Endothelial cell of umbilical vein (primary cell): ENCODE data around the gene POR.

Experiments used
- CTCF ChIP-seq, 2 donors: IDR thresholded peaks; 1 replicate in 1 of 2; 2 replicates in 1 of 2; pipeline ENCODE4 v1.5.1; 2011; ENCODE audit warnings: low read length in 2 of 2, mild to moderate bottlenecking in 2 of 2, moderate library complexity in 2 of 2, control low read depth in 1 of 2, inconsistent platforms in 1 of 2, low read depth in 1 of 2; ENCODE audit not compliant: insufficient read depth in 1 of 2; ENCODE audit errors: extremely low read depth in 1 of 2
- MAX ChIP-seq: IDR thresholded peaks from 2 replicates; pipeline ENCODE4 v1.6.1; 2011; ENCODE audit not compliant: insufficient read depth, insufficient read length

- no peak for TF ChIP-seq CTCF (IDR thresholded peaks at IDR 0.05; ENCODE audit: extremely low read depth in 1 of 2, insufficient read depth in 1 of 2, low read depth in 1 of 2, low read length in 2 of 2)
- no peak for TF ChIP-seq MAX
Measured at GRCh38 chr7:75971309-75971960, 56.5 kb downstream of the POR start.
